Activated B cell treated with CpG ODN at 0.5 μM for 24 hours (primary cell): ENCODE measurements around the gene MED14. TPM values are rescaled to one million over a fixed set of nuclear protein-coding genes. Genes with fewer than 3 reads are reported as not detected.

ENCODE experiments used
- ATAC-seq: fragments of 200-7000 bp; cut with Tn5 transposase; one replicate; pipeline ENCODE4 v1.10.0; 2021; ENCODE audit warnings: low read depth, mild to moderate bottlenecking, moderate library complexity
- CTCF ChIA-PET: fragments of 350-600 bp; sonication (Branson Sonifier 250); formaldehyde crosslinking; loops from one replicate; lab custom pipeline; 2021; ENCODE audit warnings: antibody characterized with exemption; lab: Charles Lee
- POLR2A ChIA-PET: fragments of 350-600 bp; sonication (Branson Sonifier 250); formaldehyde crosslinking; loops from one replicate; lab custom pipeline; 2021; ENCODE audit warnings: antibody characterized with exemption; lab: Charles Lee
- DNase-seq: peaks from one replicate; pipeline ENCODE4 v3.0.0; 2022
- H3K27ac Mint-ChIP-seq: one replicate; pipeline ENCODE4 v1.8.0; 2020; ENCODE audit warnings: mixed read lengths
- H3K27me3 Mint-ChIP-seq: one replicate; pipeline ENCODE4 v1.8.0; 2021; ENCODE audit warnings: mixed read lengths
- H3K36me3 Mint-ChIP-seq: one replicate; pipeline ENCODE4 v1.8.0; 2021; ENCODE audit warnings: low read depth, mixed read lengths
- H3K4me1 Mint-ChIP-seq: one replicate; pipeline ENCODE4 v1.8.0; 2021; ENCODE audit warnings: mixed read lengths
- H3K4me3 Mint-ChIP-seq: one replicate; pipeline ENCODE4 v1.8.0; 2020; ENCODE audit warnings: mild to moderate bottlenecking, mixed read lengths
- H3K9me3 Mint-ChIP-seq: one replicate; pipeline ENCODE4 v1.8.0; 2020; ENCODE audit warnings: mixed read lengths
- CTCF ChIP-seq: fragments of 200-600 bp; IDR thresholded peaks from one replicate; pipeline ENCODE4 v1.8.0; 2022; ENCODE audit warnings: antibody characterized with exemption, mild to moderate bottlenecking
- intact Hi-C: fragments of 100-400 bp; cut with micrococcal nuclease; formaldehyde crosslinking; loops from one replicate; pipeline ENCODE4 v1.15.1; 2024
- total RNA-seq: library from RNA; stranded (reverse); gene quantifications from 2 replicates; pipeline ENCODE4 v1.2.3, GENCODE V29; 2022

MED14 gene
- total RNA-seq, 1 donor from 2014 or later: 62.6 TPM

GRCh38 chrX:40688929-40689328, 46.4 kb downstream of the MED14 start:
- POLR2A ChIA-PET: no interaction called here

GRCh38 chrX:40687169-40687568, 48.2 kb downstream of the MED14 start:
- Mint-ChIP-seq H3K27me3 (no peaks in the 10 kb centered on the region), H3K9me3 (no peaks in the 10 kb centered on the region), H3K4me3 (no peak overlapping the region), H3K27ac (peak overlapping the region; percentile 10), H3K36me3 (peaks cover 55% of the 10 kb centered on the region), H3K4me1 (peaks cover 22% of the 10 kb centered on the region)
- intact Hi-C loops: loop anchor here (10.0 kb wide), 1 partner anchor 108 kb away; no protein-coding TSS in a partner anchor
- POLR2A ChIA-PET: no interaction called here
- ATAC-seq (no peak), DNase-seq (no peak)
- CTCF ChIA-PET: interaction anchor here (1.6 kb wide), 1 partner anchor 107 kb away, joined by 4 read pairs; no protein-coding TSS in a partner anchor
- TF ChIP-seq CTCF: no peak

More at GRCh38 chrX:40688929-40689328, 46.4 kb downstream of the MED14 start:
- DNase-seq: no peak
- no peaks in the 10 kb centered on the region for H3K27me3 Mint-ChIP-seq
- H3K27ac Mint-ChIP-seq: no peak overlapping the region
- no peak for ATAC-seq
- intact Hi-C loops: loop anchor here (10.0 kb wide), 1 partner anchor 106 kb away; no protein-coding TSS in a partner anchor
- peaks cover 22% of the 10 kb centered on the region for H3K4me1 Mint-ChIP-seq
- no peaks in the 10 kb centered on the region for H3K9me3 Mint-ChIP-seq
- CTCF ChIA-PET: no interaction called here
- no peak for TF ChIP-seq CTCF
- H3K36me3 Mint-ChIP-seq: peaks cover 53% of the 10 kb centered on the region
- H3K4me3 Mint-ChIP-seq: no peak overlapping the region

- POLR2A ChIA-PET: interaction anchor here (1.1 kb wide), 1 partner anchor 400 kb away, joined by 3 read pairs; the partner anchor contains the start of gene USP9X
- TF ChIP-seq CTCF: no peak
- DNase-seq (no peak), ATAC-seq (peak; percentile 87)
- Mint-ChIP-seq H3K4me3 (peak overlapping the region; percentile 2), H3K4me1 (peaks cover 22% of the 10 kb centered on the region), H3K36me3 (peaks cover 56% of the 10 kb centered on the region), H3K27ac (peak overlapping the region; percentile 56), H3K27me3 (no peaks in the 10 kb centered on the region), H3K9me3 (no peaks in the 10 kb centered on the region)
- CTCF ChIA-PET: interaction anchor here (0.9 to 1.6 kb wide), 3 partner anchors 109 to 495 kb away, joined by 3 to 4 read pairs (median 3); no protein-coding TSS in a partner anchor
- intact Hi-C loops: loop anchor here (1.0 to 10.0 kb wide), 2 partner anchors 50 to 109 kb away; partner anchors contain the start of gene MED14
These were observed 49.9 kb downstream of the MED14 start for GRCh38 chrX:40685362-40685918.

- ChIA-PET CTCF (interaction anchor here (0.6 to 1.2 kb wide), 2 partner anchors 34 to 140 kb away, joined by 3 read pairs; no protein-coding TSS in a partner anchor), POLR2A (no interaction called here)
- Mint-ChIP-seq H3K27me3 (no peaks in the 10 kb centered on the region), H3K36me3 (peaks cover 61% of the 10 kb centered on the region), H3K4me1 (peaks cover 22% of the 10 kb centered on the region), H3K4me3 (peak overlapping the region; percentile 24), H3K27ac (peak overlapping the region; percentile 35), H3K9me3 (no peaks in the 10 kb centered on the region)
- no peak for TF ChIP-seq CTCF
- ATAC-seq: no peak
- no peak for DNase-seq
- intact Hi-C loops: loop anchor here (10.0 kb wide), 1 partner anchor 111 kb away; no protein-coding TSS in a partner anchor
These were observed 51.2 kb downstream of the MED14 start for GRCh38 chrX:40684092-40684491.

- no peaks in the 10 kb centered on the region for H3K9me3 Mint-ChIP-seq
- POLR2A ChIA-PET: no interaction called here
- no peaks in the 10 kb centered on the region for H3K27me3 Mint-ChIP-seq
- DNase-seq (no peak), ATAC-seq (no peak)
- no peak overlapping the region for H3K4me3 Mint-ChIP-seq
- CTCF ChIA-PET: no interaction called here
- H3K36me3 Mint-ChIP-seq: peaks cover 60% of the 10 kb centered on the region
- H3K27ac Mint-ChIP-seq: no peak overlapping the region
- intact Hi-C loops: loop anchor here (10.0 kb wide), 1 partner anchor 112 kb away; no protein-coding TSS in a partner anchor
- peaks cover 22% of the 10 kb centered on the region for H3K4me1 Mint-ChIP-seq
- TF ChIP-seq CTCF: no peak
These were observed 52.1 kb downstream of the MED14 start for GRCh38 chrX:40683245-40683644.
